Ureter (tissue), 1 donor: ENCODE results near the gene CD99. TPM values are rescaled to one million over a fixed set of nuclear protein-coding genes. Genes with fewer than 3 reads are reported as not detected.
A peak's percentile ranks its signal among the peaks of the same experiment; 100 is the strongest.
"Not testable (repeated sequence)": the region's sequence is repeated elsewhere in the genome, so short reads cannot be mapped to it uniquely, and the experiment has no call there.

Source experiments
- DNase-seq: peaks from one replicate; pipeline ENCODE4 v3.0.0-alpha.2; 2020; ENCODE audit warnings: low spot score
- total RNA-seq: library from RNA; stranded (reverse); gene quantifications from one replicate; pipeline ENCODE4 v1.2.4, GENCODE V29; 2023
- donor health status: DM: yes; HTN: yes; CAD: no.

The CD99 gene
- total RNA-seq, 1 donor from 2014 or later: 167 TPM

- no peak for DNase-seq
Observed at GRCh38 chrX:2723286-2723879, 32.3 kb downstream of the CD99 start.

- not testable (repeated sequence) for DNase-seq
Observed at GRCh38 chrX:2727264-2727663, 36.2 kb downstream of the CD99 start.

GRCh38 chrX:2732076-2732475, 41.0 kb downstream of the CD99 start:
- DNase-seq: no peak

GRCh38 chrX:2732649-2733048, 41.6 kb downstream of the CD99 start:
- no peak for DNase-seq

GRCh38 chrX:2733286-2733685, 42.2 kb downstream of the CD99 start:
- DNase-seq: no peak

- no peak for DNase-seq
Observed at GRCh38 chrX:2735270-2735669, 44.2 kb downstream of the CD99 start.

GRCh38 chrX:2740672-2741071, 49.6 kb downstream of the CD99 start:
- DNase-seq: no peak

GRCh38 chrX:2741386-2741785, 50.3 kb downstream of the CD99 start:
- DNase-seq: no peak

GRCh38 chrX:2746250-2746649, 55.2 kb downstream of the CD99 start:
- DNase-seq: not testable (repeated sequence)

GRCh38 chrX:2748171-2748814, 57.2 kb downstream of the CD99 start:
- DNase-seq: no peak

GRCh38 chrX:2748815-2749188, 57.7 kb downstream of the CD99 start:
- no peak for DNase-seq

GRCh38 chrX:2751291-2751690, 60.2 kb downstream of the CD99 start:
- DNase-seq: no peak

GRCh38 chrX:2751874-2752300, 60.8 kb downstream of the CD99 start, which contains the start of gene XG:
Gene XG, plus strand, starts transcription at chrX:2752040. Its CDS starts 235 bp downstream, at chrX:2752275.
- DNase-seq: not testable (repeated sequence)

- not testable (repeated sequence) for DNase-seq
Observed at GRCh38 chrX:2752441-2752840, 61.3 kb downstream of the CD99 start.

GRCh38 chrX:2755163-2755715, 64.1 kb downstream of the CD99 start:
- not testable (repeated sequence) for DNase-seq

GRCh38 chrX:2756548-2756947, 65.5 kb downstream of the CD99 start:
- no peak for DNase-seq

GRCh38 chrX:2761246-2761645, 70.2 kb downstream of the CD99 start:
- DNase-seq: no peak

- not testable (repeated sequence) for DNase-seq
Observed at GRCh38 chrX:2762671-2763070, 71.6 kb downstream of the CD99 start.

- DNase-seq: not testable (repeated sequence)
Observed at GRCh38 chrX:2764766-2765548, 73.9 kb downstream of the CD99 start.

- no peak for DNase-seq
Observed at GRCh38 chrX:2765549-2765830, 74.4 kb downstream of the CD99 start.

GRCh38 chrX:2766906-2767305, 75.8 kb downstream of the CD99 start:
- no peak for DNase-seq

GRCh38 chrX:2767631-2768455, 76.7 kb downstream of the CD99 start:
- peak; percentile 45 for DNase-seq
